ENCODE data around the gene TEX2. TPM values are rescaled to one million over a fixed set of nuclear protein-coding genes. Genes with fewer than 3 reads are reported as not detected.
A peak's percentile ranks its signal among the peaks of the same experiment; 100 is the strongest.

Gene TEX2
- total and polyA plus RNA-seq, 2 of the 13 experiments (the other 11 are each of a cell fraction or from before 2014, with no cell fraction given) = 21.4 to 37.7 TPM

DNA sequence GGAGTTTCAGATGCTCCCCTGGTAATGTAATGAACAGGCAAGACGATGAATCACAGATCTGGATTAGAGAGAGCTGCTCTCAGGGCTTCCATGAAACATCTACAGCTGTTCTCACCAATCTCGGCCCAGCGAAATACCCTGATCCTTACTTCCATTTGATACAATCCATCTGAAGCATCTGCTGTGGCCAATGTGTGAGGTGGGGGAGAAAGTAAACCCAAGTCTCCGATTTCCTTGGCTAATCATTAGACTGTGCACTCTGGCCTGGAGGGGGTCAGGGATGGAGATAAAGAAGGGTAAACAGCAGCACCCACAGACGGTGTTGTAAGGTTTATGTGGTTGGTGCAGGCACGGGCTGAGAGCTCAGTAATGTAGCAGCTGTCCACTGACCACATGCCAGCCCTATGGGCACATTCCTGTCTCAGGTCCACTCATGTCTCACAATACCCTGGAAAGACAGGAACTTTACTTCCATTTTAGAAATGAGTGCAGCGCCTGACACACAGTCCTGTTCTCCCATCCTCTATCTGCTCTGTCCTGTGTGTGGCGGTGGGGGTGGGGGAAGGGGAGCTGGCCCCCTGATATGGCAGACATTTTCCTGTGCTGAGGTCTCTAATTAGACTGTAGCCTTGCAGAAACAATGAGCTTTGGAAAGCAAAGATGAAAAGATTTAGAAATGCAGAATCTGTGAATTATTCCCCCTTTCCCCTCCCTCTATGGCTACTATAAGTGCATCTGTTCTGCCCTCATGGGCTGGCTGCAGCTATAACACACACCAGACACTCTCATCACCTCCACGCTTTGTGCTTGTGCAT, 84.8 kb downstream of the TEX2 start (continued):
- TF ChIP-seq, protein P1, sequence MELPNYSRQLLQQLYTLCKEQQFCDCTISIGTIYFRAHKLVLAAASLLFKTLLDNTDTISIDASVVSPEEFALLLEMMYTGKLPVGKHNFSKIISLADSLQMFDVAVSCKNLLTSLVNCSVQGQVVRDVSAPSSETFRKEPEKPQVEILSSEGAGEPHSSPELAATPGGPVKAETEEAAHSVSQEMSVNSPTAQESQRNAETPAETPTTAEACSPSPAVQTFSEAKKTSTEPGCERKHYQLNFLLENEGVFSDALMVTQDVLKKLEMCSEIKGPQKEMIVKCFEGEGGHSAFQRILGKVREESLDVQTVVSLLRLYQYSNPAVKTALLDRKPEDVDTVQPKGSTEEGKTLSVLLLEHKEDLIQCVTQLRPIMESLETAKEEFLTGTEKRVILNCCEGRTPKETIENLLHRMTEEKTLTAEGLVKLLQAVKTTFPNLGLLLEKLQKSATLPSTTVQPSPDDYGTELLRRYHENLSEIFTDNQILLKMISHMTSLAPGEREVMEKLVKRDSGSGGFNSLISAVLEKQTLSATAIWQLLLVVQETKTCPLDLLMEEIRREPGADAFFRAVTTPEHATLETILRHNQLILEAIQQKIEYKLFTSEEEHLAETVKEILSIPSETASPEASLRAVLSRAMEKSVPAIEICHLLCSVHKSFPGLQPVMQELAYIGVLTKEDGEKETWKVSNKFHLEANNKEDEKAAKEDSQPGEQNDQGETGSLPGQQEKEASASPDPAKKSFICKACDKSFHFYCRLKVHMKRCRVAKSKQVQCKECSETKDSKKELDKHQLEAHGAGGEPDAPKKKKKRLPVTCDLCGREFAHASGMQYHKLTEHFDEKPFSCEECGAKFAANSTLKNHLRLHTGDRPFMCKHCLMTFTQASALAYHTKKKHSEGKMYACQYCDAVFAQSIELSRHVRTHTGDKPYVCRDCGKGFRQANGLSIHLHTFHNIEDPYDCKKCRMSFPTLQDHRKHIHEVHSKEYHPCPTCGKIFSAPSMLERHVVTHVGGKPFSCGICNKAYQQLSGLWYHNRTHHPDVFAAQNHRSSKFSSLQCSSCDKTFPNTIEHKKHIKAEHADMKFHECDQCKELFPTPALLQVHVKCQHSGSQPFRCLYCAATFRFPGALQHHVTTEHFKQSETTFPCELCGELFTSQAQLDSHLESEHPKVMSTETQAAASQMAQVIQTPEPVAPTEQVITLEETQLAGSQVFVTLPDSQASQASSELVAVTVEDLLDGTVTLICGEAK (IDR thresholded peaks at IDR 0.05) = no peak
- TF ChIP-seq, protein P1 (CRISPR knock-in tag; IDR thresholded peaks at IDR 0.05) = peak; percentile 41; the same call in 1 of the 2 replicates
- TF ChIP-seq, protein P2, sequence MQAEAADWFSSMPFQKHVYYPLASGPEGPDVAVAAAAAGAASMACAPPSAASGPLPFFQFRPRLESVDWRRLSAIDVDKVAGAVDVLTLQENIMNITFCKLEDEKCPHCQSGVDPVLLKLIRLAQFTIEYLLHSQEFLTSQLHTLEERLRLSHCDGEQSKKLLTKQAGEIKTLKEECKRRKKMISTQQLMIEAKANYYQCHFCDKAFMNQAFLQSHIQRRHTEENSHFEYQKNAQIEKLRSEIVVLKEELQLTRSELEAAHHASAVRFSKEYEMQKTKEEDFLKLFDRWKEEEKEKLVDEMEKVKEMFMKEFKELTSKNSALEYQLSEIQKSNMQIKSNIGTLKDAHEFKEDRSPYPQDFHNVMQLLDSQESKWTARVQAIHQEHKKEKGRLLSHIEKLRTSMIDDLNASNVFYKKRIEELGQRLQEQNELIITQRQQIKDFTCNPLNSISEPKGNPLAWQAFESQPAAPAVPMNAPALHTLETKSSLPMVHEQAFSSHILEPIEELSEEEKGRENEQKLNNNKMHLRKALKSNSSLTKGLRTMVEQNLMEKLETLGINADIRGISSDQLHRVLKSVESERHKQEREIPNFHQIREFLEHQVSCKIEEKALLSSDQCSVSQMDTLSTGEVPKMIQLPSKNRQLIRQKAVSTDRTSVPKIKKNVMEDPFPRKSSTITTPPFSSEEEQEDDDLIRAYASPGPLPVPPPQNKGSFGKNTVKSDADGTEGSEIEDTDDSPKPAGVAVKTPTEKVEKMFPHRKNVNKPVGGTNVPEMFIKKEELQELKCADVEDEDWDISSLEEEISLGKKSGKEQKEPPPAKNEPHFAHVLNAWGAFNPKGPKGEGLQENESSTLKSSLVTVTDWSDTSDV (CRISPR knock-in tag; IDR thresholded peaks at IDR 0.05) = no peak
- TF ChIP-seq, protein P3, sequence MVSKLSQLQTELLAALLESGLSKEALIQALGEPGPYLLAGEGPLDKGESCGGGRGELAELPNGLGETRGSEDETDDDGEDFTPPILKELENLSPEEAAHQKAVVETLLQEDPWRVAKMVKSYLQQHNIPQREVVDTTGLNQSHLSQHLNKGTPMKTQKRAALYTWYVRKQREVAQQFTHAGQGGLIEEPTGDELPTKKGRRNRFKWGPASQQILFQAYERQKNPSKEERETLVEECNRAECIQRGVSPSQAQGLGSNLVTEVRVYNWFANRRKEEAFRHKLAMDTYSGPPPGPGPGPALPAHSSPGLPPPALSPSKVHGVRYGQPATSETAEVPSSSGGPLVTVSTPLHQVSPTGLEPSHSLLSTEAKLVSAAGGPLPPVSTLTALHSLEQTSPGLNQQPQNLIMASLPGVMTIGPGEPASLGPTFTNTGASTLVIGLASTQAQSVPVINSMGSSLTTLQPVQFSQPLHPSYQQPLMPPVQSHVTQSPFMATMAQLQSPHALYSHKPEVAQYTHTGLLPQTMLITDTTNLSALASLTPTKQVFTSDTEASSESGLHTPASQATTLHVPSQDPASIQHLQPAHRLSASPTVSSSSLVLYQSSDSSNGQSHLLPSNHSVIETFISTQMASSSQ (IDR thresholded peaks at IDR 0.05; ENCODE audit: low read depth) = peak; percentile 98
- TF ChIP-seq, protein P3 (CRISPR knock-in tag; IDR thresholded peaks at IDR 0.05; ENCODE audit: borderline replicate concordance) = peak; percentile 99
- peak; percentile 76; the same call in 1 of the 2 replicates for TF ChIP-seq MTA1 (CRISPR knock-in tag; IDR thresholded peaks at IDR 0.05; ENCODE audit: borderline replicate concordance)
- peak; percentile 79; the same call in 1 of the 2 replicates for TF ChIP-seq ZKSCAN8 (CRISPR knock-in tag; IDR thresholded peaks at IDR 0.05; ENCODE audit: borderline replicate concordance)
- peak; percentile 90 for TF ChIP-seq HNF4A (CRISPR knock-in tag; IDR thresholded peaks at IDR 0.05)
- TF ChIP-seq SOX6 (IDR thresholded peaks at IDR 0.05) = no peak
- TF ChIP-seq SOX6 (CRISPR knock-in tag; IDR thresholded peaks at IDR 0.05) = peak; percentile 92
- TF ChIP-seq ZNF549 (CRISPR knock-in tag; IDR thresholded peaks at IDR 0.05) = no peak

Data from HepG2 (cell line).